GM12875 (cell line): ENCODE results near the gene RXFP4.
"Not testable (repeated sequence)": the region's sequence is repeated elsewhere in the genome, so short reads cannot be mapped to it uniquely, and the experiment has no call there.

Experiments used
- H3K4me3 ChIP-seq: one replicate; pipeline ENCODE4 v1.5.1; 2011; ENCODE audit warnings: low read depth, low read length, control low read depth
- CTCF ChIP-seq: IDR thresholded peaks from 2 replicates; pipeline ENCODE4 v1.5.1; 2011; ENCODE audit warnings: low read depth, mild to moderate bottlenecking, control low read depth, inconsistent platforms, low read length, moderate library complexity, borderline replicate concordance; ENCODE audit not compliant: insufficient read depth

Gene RXFP4

GRCh38 chr1:155940993-155941844 is at the start of gene RXFP4:
RXFP4 (plus strand) TSS chr1:155941638; CDS start chr1:155941710, 72 bp downstream.
- no peak within 1 kb of the TSS for H3K4me3 ChIP-seq
- no peak for TF ChIP-seq CTCF

- no peak for TF ChIP-seq CTCF
- H3K4me3 ChIP-seq = no peak overlapping the region
Measured at GRCh38 chr1:155892796-155893195, 48.6 kb upstream of the RXFP4 start.

- H3K4me3 ChIP-seq = no peak overlapping the region
- TF ChIP-seq CTCF = no peak
Measured at GRCh38 chr1:155893389-155894142, 47.9 kb upstream of the RXFP4 start.

GRCh38 chr1:155895617-155896016 is 45.8 kb upstream of the RXFP4 start:
- not testable (repeated sequence) for H3K4me3 ChIP-seq

GRCh38 chr1:155896476-155896875 is 45.0 kb upstream of the RXFP4 start:
- H3K4me3 ChIP-seq = not testable (repeated sequence)

GRCh38 chr1:155897746-155898145 is 43.7 kb upstream of the RXFP4 start:
- no peak for TF ChIP-seq CTCF
- no peak overlapping the region for H3K4me3 ChIP-seq

GRCh38 chr1:155898888-155899287 is 42.5 kb upstream of the RXFP4 start:
- no peak for TF ChIP-seq CTCF
- H3K4me3 ChIP-seq = no peak overlapping the region

GRCh38 chr1:155899683-155900082 is 41.8 kb upstream of the RXFP4 start:
- no peak for TF ChIP-seq CTCF
- no peak overlapping the region for H3K4me3 ChIP-seq
